Glutamatergic neuron (in vitro differentiated cells): Measurements from ENCODE around the gene FSHR. TPM values are rescaled to one million over a fixed set of nuclear protein-coding genes. Genes with fewer than 3 reads are reported as not detected.

ENCODE experiments used
- DNase-seq: peaks from one replicate; pipeline ENCODE4 v3.0.0; 2022
- H3K27ac Mint-ChIP-seq: one replicate; pipeline ENCODE4 v1.8.0; 2020; ENCODE audit warnings: mild to moderate bottlenecking, mixed read lengths, inconsistent platforms; ENCODE audit not compliant: unreplicated experiment
- H3K27me3 Mint-ChIP-seq: one replicate; pipeline ENCODE4 v1.8.0; 2020; ENCODE audit warnings: mild to moderate bottlenecking, moderate library complexity, mixed read lengths, inconsistent platforms; ENCODE audit not compliant: unreplicated experiment
- H3K36me3 Mint-ChIP-seq: one replicate; pipeline ENCODE4 v1.8.0; 2020; ENCODE audit warnings: mild to moderate bottlenecking, mixed read lengths, inconsistent platforms; ENCODE audit not compliant: unreplicated experiment
- H3K4me1 Mint-ChIP-seq: one replicate; pipeline ENCODE4 v1.8.0; 2020; ENCODE audit warnings: mild to moderate bottlenecking, low read depth, mixed read lengths, inconsistent platforms; ENCODE audit not compliant: unreplicated experiment
- H3K4me3 Mint-ChIP-seq: one replicate; pipeline ENCODE4 v1.8.0; 2020; ENCODE audit warnings: mild to moderate bottlenecking, mixed read lengths, inconsistent platforms; ENCODE audit not compliant: unreplicated experiment
- H3K9me3 Mint-ChIP-seq: one replicate; pipeline ENCODE4 v1.8.0; 2020; ENCODE audit warnings: mild to moderate bottlenecking, moderate library complexity, mixed read lengths, inconsistent platforms; ENCODE audit not compliant: unreplicated experiment
- CTCF ChIP-seq: fragments of 200-600 bp; sonication (generic); IDR thresholded peaks from one replicate; pipeline ENCODE4 v1.5.0; 2021; ENCODE audit not compliant: partially characterized antibody, unreplicated experiment
- long read RNA-seq: library from polyadenylated mRNA; unstranded; transcript quantifications from one replicate; pipeline ENCODE4 v2.0.0, GENCODE V29; 2020; ENCODE audit not compliant: unreplicated experiment
- total RNA-seq: library from RNA; stranded (reverse); fragmentation: NEBNext Ultra II Directional; extraction: Animal tissue kit (Norgen Biotek cat#: 25700); gene quantifications from one replicate; pipeline ENCODE4 v1.2.1, GENCODE V29; 2021; ENCODE audit not compliant: unreplicated experiment

Gene FSHR
- total RNA-seq = not detected
- long read RNA-seq, partial matches to known transcripts = 0 of 1 reads
- long read RNA-seq, other reads (novel, unspliced or antisense) = 1 of 1 reads

- Mint-ChIP-seq H3K4me1 (no peaks in the 10 kb centered on the region), H3K27ac (no peak within 1 kb of the TSS), H3K4me3 (no peak within 1 kb of the TSS), H3K36me3 (no peaks in the 10 kb centered on the region), H3K9me3 (no peaks in the 10 kb centered on the region), H3K27me3 (no peaks in the 10 kb centered on the region)
- no peak for DNase-seq
- no peak for TF ChIP-seq CTCF
These were observed at the start of gene FSHR for GRCh38 chr2:49154140-49154539. FSHR (minus strand) TSS chr2:49154515; CDS start chr2:49154417, 98 bp downstream.

- Mint-ChIP-seq H3K27me3 (no peaks in the 10 kb centered on the region), H3K36me3 (no peaks in the 10 kb centered on the region), H3K27ac (no peak overlapping the region), H3K4me1 (peaks cover 2% of the 10 kb centered on the region), H3K9me3 (no peaks in the 10 kb centered on the region), H3K4me3 (no peak overlapping the region)
- TF ChIP-seq CTCF = no peak
- no peak for DNase-seq
These were observed 45.0 kb upstream of the FSHR start for GRCh38 chr2:49199266-49199665.

GRCh38 chr2:49194701-49195100 is 40.4 kb upstream of the FSHR start:
- Mint-ChIP-seq H3K27me3 (no peaks in the 10 kb centered on the region), H3K27ac (no peak overlapping the region), H3K9me3 (no peaks in the 10 kb centered on the region), H3K36me3 (no peaks in the 10 kb centered on the region), H3K4me3 (no peak overlapping the region), H3K4me1 (peaks cover 2% of the 10 kb centered on the region)
- DNase-seq = no peak
- TF ChIP-seq CTCF = no peak

- Mint-ChIP-seq H3K27me3 (no peaks in the 10 kb centered on the region), H3K4me3 (no peak overlapping the region), H3K36me3 (no peaks in the 10 kb centered on the region), H3K9me3 (no peaks in the 10 kb centered on the region), H3K4me1 (peaks cover 2% of the 10 kb centered on the region), H3K27ac (no peak overlapping the region)
- TF ChIP-seq CTCF = no peak
- DNase-seq = no peak
These were observed 37.7 kb upstream of the FSHR start for GRCh38 chr2:49192036-49192435.

- Mint-ChIP-seq H3K27me3 (no peaks in the 10 kb centered on the region), H3K4me1 (no peaks in the 10 kb centered on the region), H3K4me3 (no peak overlapping the region), H3K36me3 (no peaks in the 10 kb centered on the region), H3K9me3 (no peaks in the 10 kb centered on the region), H3K27ac (no peak overlapping the region)
- no peak for DNase-seq
- TF ChIP-seq CTCF = no peak
These were observed 35.4 kb upstream of the FSHR start for GRCh38 chr2:49189512-49190225.
